Naive thymus-derived CD8-positive, alpha-beta T cell (primary cell): ENCODE data around the gene AMIGO1. TPM values are rescaled to one million over a fixed set of nuclear protein-coding genes. Genes with fewer than 3 reads are reported as not detected.
A peak's percentile ranks its signal among the peaks of the same experiment; 100 is the strongest.

Source experiments
- ATAC-seq, 2 donors: fragments of 150-1000 bp; cut with Tn5 transposase in 1 of 2; sonication (Bioruptor Pico), chemical (Tn5 transposase) in 1 of 2; 1 replicate in 1 of 2; 2 replicates in 1 of 2; pipeline ENCODE4 v1.10.0; 2021; ENCODE audit warnings: mild to moderate bottlenecking in 2 of 2, moderate library complexity in 2 of 2
- POLR2A ChIA-PET: fragments of 350-600 bp; sonication (Branson Sonifier 250); formaldehyde crosslinking; loops from one replicate; lab custom pipeline; 2021; ENCODE audit warnings: antibody characterized with exemption; lab: Charles Lee
- DNase-seq, 10 donors: peaks; one replicate each; pipeline versions ENCODE4 v3.0.0 to v3.0.0-alpha.2; 2020 to 2022
- H3K27ac Mint-ChIP-seq, 10 donors: one replicate each; pipeline ENCODE4 v1.8.0; 2020 to 2022; ENCODE audit warnings: mild to moderate bottlenecking in 10 of 10, mixed read lengths in 10 of 10, moderate library complexity in 4 of 10, inconsistent platforms in 1 of 10
- H3K27me3 Mint-ChIP-seq, 5 donors: one replicate each; pipeline ENCODE4 v1.8.0; 2021 to 2022; ENCODE audit warnings: mixed read lengths in 5 of 5
- H3K36me3 Mint-ChIP-seq, 3 donors: one replicate each; pipeline ENCODE4 v1.8.0; 2020 to 2022; ENCODE audit warnings: mixed read lengths in 3 of 3, mild to moderate bottlenecking in 2 of 3, inconsistent platforms in 1 of 3
- H3K4me1 Mint-ChIP-seq, 4 donors: one replicate each; pipeline ENCODE4 v1.8.0; 2021 to 2022; ENCODE audit warnings: mixed read lengths in 4 of 4
- H3K4me3 Mint-ChIP-seq, 10 donors: one replicate each; pipeline ENCODE4 v1.8.0; 2020 to 2022; ENCODE audit warnings: mild to moderate bottlenecking in 10 of 10, mixed read lengths in 10 of 10, moderate library complexity in 6 of 10, inconsistent platforms in 1 of 10
- H3K9me3 Mint-ChIP-seq, 9 donors: one replicate each; pipeline ENCODE4 v1.8.0; 2020 to 2022; ENCODE audit warnings: mixed read lengths in 9 of 9, mild to moderate bottlenecking in 3 of 9, inconsistent platforms in 1 of 9, moderate library complexity in 1 of 9
- polyA plus RNA-seq, 3 donors: library from polyadenylated mRNA; unstranded; fragments of 300-500 nt; fragmentation: Illumina TruSeq; gene quantifications; one replicate each; pipeline ENCODE4 v1.2.3, GENCODE V29; 2021
- total RNA-seq, 8 experiments: library from RNA in 2 of 8; stranded (reverse) in 2 of 8; gene quantifications; one replicate each; pipeline ENCODE4 v1.2.3 and lab custom pipeline; 2021 to 2026

Gene AMIGO1
- total RNA-seq (10 to 100 TPM; 32.8 to 33.3 TPM), polyA plus RNA-seq (10 to 100 TPM; 17.8 to 42.2 (median 25.4) TPM), total RNA-seq (lab: John Stamatoyannopoulos, UW) (9.6 to 76.6 (median 59.8) reads per million in 6 experiments)

- peak within 1 kb of the TSS; percentile 90 to 98 (median 96) for H3K4me3 Mint-ChIP-seq
- POLR2A ChIA-PET, result interaction anchor here (0.6 to 22.6 kb wide), 11 partner anchors 9 to 115 kb away, joined by 3 to 462 read pairs (median 4); partner anchors contain the start of genes ATXN7L2, CYB561D1, GNAI3 and GPR61
- peaks cover 11 to 30% (median 28%) of the 10 kb centered on the region in 3 donors for H3K36me3 Mint-ChIP-seq
These were observed at the start of gene AMIGO1 for GRCh38 chr1:109509176-109510134. AMIGO1 (minus strand) TSS chr1:109509727; CDS start chr1:109508912, 815 bp downstream.

GRCh38 chr1:109557520-109557919 lies 48.0 kb upstream of the AMIGO1 start:
- peak overlapping the region in 1 of 10 donors; percentile 35 for H3K27ac Mint-ChIP-seq
- DNase-seq (no peak), ATAC-seq (no peak)
- peaks cover 0 to 19% (median 0%) of the 10 kb centered on the region in 3 donors for H3K36me3 Mint-ChIP-seq
- H3K9me3 Mint-ChIP-seq, result no peaks in the 10 kb centered on the region
- POLR2A ChIA-PET, result no interaction called here
- H3K27me3 Mint-ChIP-seq, result no peaks in the 10 kb centered on the region
- peaks cover 33 to 92% (median 85%) of the 10 kb centered on the region in 4 donors for H3K4me1 Mint-ChIP-seq
- H3K4me3 Mint-ChIP-seq, result peak overlapping the region in 2 of 10 donors; percentile 23 to 26

More at GRCh38 chr1:109509176-109510134, at the start of gene AMIGO1:
- H3K27me3 Mint-ChIP-seq, result no peaks in the 10 kb centered on the region
- DNase-seq (peak; percentile 46 to 79 (median 68)), ATAC-seq (peak; percentile 68 to 78)
- H3K9me3 Mint-ChIP-seq, result peaks cover 0 to 23% (median 5%) of the 10 kb centered on the region in 9 donors
- H3K4me1 Mint-ChIP-seq, result peaks cover 38 to 73% (median 68%) of the 10 kb centered on the region in 4 donors
- peak within 1 kb of the TSS; percentile 94 to 99 (median 97) for H3K27ac Mint-ChIP-seq

- DNase-seq (no peak), ATAC-seq (no peak)
- peaks cover 0 to 23% (median 0%) of the 10 kb centered on the region in 3 donors for H3K36me3 Mint-ChIP-seq
- H3K27ac Mint-ChIP-seq, result no peak overlapping the region
- H3K4me1 Mint-ChIP-seq, result peaks cover 33 to 88% (median 80%) of the 10 kb centered on the region in 4 donors
- H3K9me3 Mint-ChIP-seq, result no peaks in the 10 kb centered on the region
- no peaks in the 10 kb centered on the region for H3K27me3 Mint-ChIP-seq
- POLR2A ChIA-PET, result no interaction called here
- H3K4me3 Mint-ChIP-seq, result peak overlapping the region in 1 of 10 donors; percentile 25
These were observed 47.0 kb upstream of the AMIGO1 start for GRCh38 chr1:109556563-109556962.

GRCh38 chr1:109548321-109549267 lies 39.1 kb upstream of the AMIGO1 start, which contains the start of gene GNAI3:
GNAI3 (plus strand) TSS chr1:109548615; CDS start chr1:109548721, 106 bp downstream.
- H3K4me3 Mint-ChIP-seq, result peak within 1 kb of the TSS; percentile 94 to 100 (median 98)
- H3K4me1 Mint-ChIP-seq, result peaks cover 20 to 66% (median 58%) of the 10 kb centered on the region in 4 donors
- POLR2A ChIA-PET, result interaction anchor here (0.6 to 2.8 kb wide), 39 partner anchors 10 to 790 kb away, joined by 3 to 48 read pairs (median 4); partner anchors contain the start of genes AHCYL1, AMIGO1, AMPD2 and ATXN7L2
- DNase-seq (peak; percentile 84 to 98 (median 94)), ATAC-seq (peak; percentile 90 to 92)
- H3K27ac Mint-ChIP-seq, result peak within 1 kb of the TSS; percentile 95 to 100 (median 99)
- H3K36me3 Mint-ChIP-seq, result peaks cover 0 to 9% (median 0%) of the 10 kb centered on the region in 3 donors
- no peaks in the 10 kb centered on the region for H3K9me3 Mint-ChIP-seq
- no peaks in the 10 kb centered on the region for H3K27me3 Mint-ChIP-seq

- peaks cover 0 to 6% (median 0%) of the 10 kb centered on the region in 3 donors for H3K36me3 Mint-ChIP-seq
- no peaks in the 10 kb centered on the region for H3K27me3 Mint-ChIP-seq
- H3K4me3 Mint-ChIP-seq, result peak overlapping the region; percentile 94 to 100 (median 98)
- H3K27ac Mint-ChIP-seq, result peak overlapping the region; percentile 95 to 100 (median 99)
- no peak for DNase-seq
- peaks cover 18 to 59% (median 55%) of the 10 kb centered on the region in 4 donors for H3K4me1 Mint-ChIP-seq
- no peaks in the 10 kb centered on the region for H3K9me3 Mint-ChIP-seq
- POLR2A ChIA-PET, result interaction anchor here (0.6 to 2.8 kb wide), 35 partner anchors 11 to 791 kb away, joined by 3 to 48 read pairs (median 5); partner anchors contain the start of genes AHCYL1, AMIGO1, AMPD2 and CYB561D1
- ATAC-seq, result peak in 1 of 2 donors; percentile 16
These were observed 38.2 kb upstream of the AMIGO1 start for GRCh38 chr1:109547463-109548320.

GRCh38 chr1:109546311-109547109 lies 37.0 kb upstream of the AMIGO1 start:
- peak; percentile 47 to 56 for ATAC-seq

GRCh38 chr1:109543988-109544735 lies 34.6 kb upstream of the AMIGO1 start:
- Mint-ChIP-seq H3K4me3 (no peak overlapping the region), H3K27me3 (no peaks in the 10 kb centered on the region), H3K27ac (peak overlapping the region in 2 of 10 donors; percentile 21 to 35), H3K4me1 (peaks cover 14 to 36% (median 27%) of the 10 kb centered on the region in 4 donors), H3K36me3 (no peaks in the 10 kb centered on the region), H3K9me3 (no peaks in the 10 kb centered on the region)
- ATAC-seq, result no peak
- no peak for DNase-seq
- POLR2A ChIA-PET, result no interaction called here

More at GRCh38 chr1:109546311-109547109, 37.0 kb upstream of the AMIGO1 start:
- Mint-ChIP-seq H3K27ac (peak overlapping the region; percentile 95 to 100 (median 99)), H3K9me3 (no peaks in the 10 kb centered on the region), H3K4me1 (peaks cover 15 to 56% (median 49%) of the 10 kb centered on the region in 4 donors), H3K27me3 (no peaks in the 10 kb centered on the region), H3K36me3 (peaks cover 0 to 1% (median 0%) of the 10 kb centered on the region in 3 donors), H3K4me3 (peak overlapping the region; percentile 94 to 100 (median 98))
- DNase-seq, result peak; percentile 74 to 94 (median 86)
- POLR2A ChIA-PET, result interaction anchor here (0.6 to 2.6 kb wide), 12 partner anchors 14 to 488 kb away, joined by 3 to 12 read pairs (median 5); partner anchors contain the start of genes AMPD2, ATXN7L2, CYB561D1 and GNAT2

- Mint-ChIP-seq H3K4me1 (peaks cover 9 to 29% (median 21%) of the 10 kb centered on the region in 4 donors), H3K4me3 (no peak overlapping the region), H3K9me3 (no peaks in the 10 kb centered on the region), H3K36me3 (no peaks in the 10 kb centered on the region), H3K27me3 (no peaks in the 10 kb centered on the region), H3K27ac (peak overlapping the region in 1 of 10 donors; percentile 22)
- no peak for ATAC-seq
- no peak for DNase-seq
- POLR2A ChIA-PET, result no interaction called here
These were observed 33.9 kb upstream of the AMIGO1 start for GRCh38 chr1:109543283-109543987.

GRCh38 chr1:109542657-109543056 lies 33.1 kb upstream of the AMIGO1 start:
- Mint-ChIP-seq H3K4me3 (no peak overlapping the region), H3K27me3 (no peaks in the 10 kb centered on the region), H3K9me3 (no peaks in the 10 kb centered on the region), H3K36me3 (no peaks in the 10 kb centered on the region), H3K4me1 (peaks cover 5 to 23% (median 18%) of the 10 kb centered on the region in 4 donors), H3K27ac (peak overlapping the region in 1 of 10 donors; percentile 41)
- ATAC-seq (no peak), DNase-seq (no peak)
- POLR2A ChIA-PET, result interaction anchor here (1.1 kb wide), 1 partner anchor 98 kb away, joined by 3 read pairs; no protein-coding TSS in a partner anchor
